Pons (tissue), 1 donor: ENCODE data around the gene FRYL.
A peak's percentile ranks its signal among the peaks of the same experiment; 100 is the strongest.
"Not testable (repeated sequence)": the region's sequence is repeated elsewhere in the genome, so short reads cannot be mapped to it uniquely, and the experiment has no call there.

ENCODE experiments used
- DNase-seq: peaks from one replicate; pipeline ENCODE4 v3.0.0-alpha.2; 2016; ENCODE audit warnings: low spot score

Gene FRYL

GRCh38 chr4:48694824-48695223 lies 85.3 kb downstream of the FRYL start:
- no peak for DNase-seq

GRCh38 chr4:48693856-48694574 lies 86.1 kb downstream of the FRYL start:
- DNase-seq, result no peak

GRCh38 chr4:48692897-48693296 lies 87.2 kb downstream of the FRYL start:
- DNase-seq, result no peak

GRCh38 chr4:48692044-48692443 lies 88.0 kb downstream of the FRYL start:
- DNase-seq, result no peak

- no peak for DNase-seq
Observed at GRCh38 chr4:48688953-48689352, 91.1 kb downstream of the FRYL start.

- no peak for DNase-seq
Observed at GRCh38 chr4:48687313-48688051, 92.6 kb downstream of the FRYL start.

- DNase-seq, result no peak
Observed at GRCh38 chr4:48686369-48686768, 93.7 kb downstream of the FRYL start.

GRCh38 chr4:48683784-48684666 lies 96.1 kb downstream of the FRYL start:
- no peak for DNase-seq

- DNase-seq, result not testable (repeated sequence)
Observed at GRCh38 chr4:48682870-48683269, 97.2 kb downstream of the FRYL start.

- DNase-seq, result peak; percentile 37
Observed at GRCh38 chr4:48681856-48682255, 98.2 kb downstream of the FRYL start.

GRCh38 chr4:48680848-48681568 lies 99.1 kb downstream of the FRYL start:
- no peak for DNase-seq

GRCh38 chr4:48673537-48673936 lies 106.5 kb downstream of the FRYL start:
- DNase-seq, result no peak

- DNase-seq, result no peak
Observed at GRCh38 chr4:48670587-48670986, 109.5 kb downstream of the FRYL start.

GRCh38 chr4:48669086-48669485 lies 111.0 kb downstream of the FRYL start:
- DNase-seq, result no peak

GRCh38 chr4:48668254-48669017 lies 111.6 kb downstream of the FRYL start:
- no peak for DNase-seq

GRCh38 chr4:48667148-48667547 lies 112.9 kb downstream of the FRYL start:
- DNase-seq, result no peak

- no peak for DNase-seq
Observed at GRCh38 chr4:48665555-48666186, 114.4 kb downstream of the FRYL start.

- no peak for DNase-seq
Observed at GRCh38 chr4:48664938-48665337, 115.1 kb downstream of the FRYL start.

GRCh38 chr4:48661391-48661790 lies 118.7 kb downstream of the FRYL start:
- DNase-seq, result no peak

- DNase-seq, result no peak
Observed at GRCh38 chr4:48660347-48660746, 119.7 kb downstream of the FRYL start.
